HPDE6-E6E7 (cell line): ENCODE data around the gene DDX28.
A peak's percentile ranks its signal among the peaks of the same experiment; 100 is the strongest.
"Not testable (repeated sequence)": the region's sequence is repeated elsewhere in the genome, so short reads cannot be mapped to it uniquely, and the experiment has no call there.

ENCODE experiments used
- DNase-seq: peaks from one replicate; pipeline ENCODE4 v3.0.0; 2011; ENCODE audit warnings: missing footprints; ENCODE audit errors: extremely low spot score

DDX28 gene

DNA sequence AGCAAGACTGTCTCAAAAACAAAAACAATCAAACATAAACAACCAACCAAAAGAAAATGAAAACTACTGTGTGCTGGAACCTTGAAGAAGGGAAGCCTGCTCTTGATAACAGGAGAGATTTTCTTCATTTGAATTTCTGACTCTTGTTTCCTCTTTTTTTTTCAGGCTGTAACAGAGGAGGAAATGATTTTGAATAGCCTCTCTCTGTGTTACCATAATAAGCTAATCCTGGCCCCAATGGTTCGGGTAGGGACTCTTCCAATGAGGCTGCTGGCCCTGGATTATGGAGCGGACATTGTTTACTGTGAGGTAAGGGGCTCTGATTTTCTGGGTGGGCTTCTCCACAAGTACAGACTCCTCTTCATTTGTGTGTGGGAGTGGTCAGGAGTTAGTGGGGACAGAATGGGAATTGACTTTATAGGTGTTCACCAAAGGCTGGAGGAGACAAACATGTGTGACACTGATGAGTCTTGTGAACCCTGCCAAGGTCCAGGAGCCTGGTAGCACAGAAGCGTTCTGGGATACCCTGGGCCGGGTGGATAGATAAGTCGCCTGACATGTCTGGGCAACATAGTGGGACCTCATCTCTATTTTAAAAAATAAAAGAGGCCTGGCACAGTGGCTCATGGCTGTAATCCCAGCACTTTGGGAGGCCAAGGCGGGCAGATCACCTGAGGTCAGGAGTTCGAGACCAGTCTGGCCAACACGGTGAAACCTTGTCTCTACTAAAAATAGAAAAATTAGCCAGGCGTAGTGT, 15.0 kb upstream of the DDX28 start:
- DNase-seq, result no peak

- no peak for DNase-seq
These were observed 12.2 kb upstream of the DDX28 start for GRCh38 chr16:68035227-68035626.

- no peak for DNase-seq
These were observed 10.1 kb upstream of the DDX28 start for GRCh38 chr16:68033101-68033500.

GRCh38 chr16:68031951-68032350, 8.9 kb upstream of the DDX28 start:
- DNase-seq, result peak; percentile 89

DNA sequence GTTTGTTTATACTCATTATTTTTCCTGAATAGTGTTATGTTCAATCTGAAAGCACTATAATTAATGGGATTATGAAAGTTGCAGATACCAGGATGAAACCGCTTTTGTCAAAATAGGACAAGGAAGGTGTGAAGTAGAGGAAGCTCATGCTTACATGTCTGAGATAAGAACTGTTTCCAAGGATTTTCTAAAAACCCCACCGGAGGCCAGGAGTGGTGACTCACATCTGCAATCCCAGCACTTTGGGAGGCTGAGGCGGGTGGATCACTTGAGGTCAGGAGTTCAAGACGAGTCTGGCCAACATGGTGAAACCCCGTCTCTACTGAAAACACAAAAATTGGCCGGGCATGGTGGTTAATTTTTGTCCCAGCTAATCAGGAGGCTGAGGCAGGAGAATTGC, 7.1 kb upstream of the DDX28 start:
- DNase-seq, result not testable (repeated sequence)

- no peak for DNase-seq
These were observed 6.0 kb upstream of the DDX28 start for GRCh38 chr16:68028996-68029395.

GRCh38 chr16:68022278-68022727, 729 bp downstream of the DDX28 start:
- DNase-seq, result no peak

DNA sequence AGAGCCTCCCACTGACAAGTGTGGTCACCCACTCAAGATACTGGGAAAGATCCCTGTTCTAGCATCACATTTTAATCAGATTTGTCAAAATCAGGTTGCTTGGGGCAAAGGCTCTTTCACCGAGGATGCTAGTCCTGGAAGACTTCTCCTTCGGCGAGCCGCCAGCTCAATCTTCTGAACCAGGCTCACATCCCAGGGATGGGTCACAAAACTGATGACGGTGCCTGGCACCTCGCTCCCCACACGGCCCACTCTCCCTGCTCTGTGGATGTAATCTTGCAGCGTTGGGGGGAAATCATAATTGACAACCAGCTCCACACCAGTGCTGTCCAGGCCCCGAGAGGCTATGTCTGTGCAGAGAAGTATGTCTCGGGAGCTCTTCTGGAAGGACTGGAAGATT, 1.5 kb downstream of the DDX28 start:
- no peak for DNase-seq

DNA sequence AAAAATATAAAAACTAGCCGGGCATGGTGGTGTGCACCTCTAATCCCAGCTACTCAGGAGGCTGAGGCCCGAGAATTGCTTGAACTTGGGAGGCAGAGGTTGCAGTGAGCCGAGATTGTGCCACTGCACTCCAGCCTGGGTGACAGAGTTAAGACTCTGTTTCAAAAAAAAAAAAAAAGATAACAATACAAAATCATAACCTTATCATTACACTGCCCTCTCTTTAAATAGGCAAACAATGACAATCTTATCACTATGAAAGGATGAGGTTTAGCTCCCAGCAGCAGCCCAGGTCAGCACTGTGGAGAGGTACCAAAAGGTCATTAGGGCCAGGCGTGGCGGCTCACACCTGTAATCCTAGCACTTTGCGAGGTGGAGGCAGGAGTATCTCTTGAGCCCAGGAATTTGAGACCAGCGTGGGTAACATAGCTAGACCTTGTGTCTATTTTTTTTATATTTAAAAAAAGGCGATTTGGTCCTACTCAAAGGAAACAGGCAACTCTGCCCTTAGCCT, 3.8 kb downstream of the DDX28 start:
- DNase-seq, result no peak

DNA sequence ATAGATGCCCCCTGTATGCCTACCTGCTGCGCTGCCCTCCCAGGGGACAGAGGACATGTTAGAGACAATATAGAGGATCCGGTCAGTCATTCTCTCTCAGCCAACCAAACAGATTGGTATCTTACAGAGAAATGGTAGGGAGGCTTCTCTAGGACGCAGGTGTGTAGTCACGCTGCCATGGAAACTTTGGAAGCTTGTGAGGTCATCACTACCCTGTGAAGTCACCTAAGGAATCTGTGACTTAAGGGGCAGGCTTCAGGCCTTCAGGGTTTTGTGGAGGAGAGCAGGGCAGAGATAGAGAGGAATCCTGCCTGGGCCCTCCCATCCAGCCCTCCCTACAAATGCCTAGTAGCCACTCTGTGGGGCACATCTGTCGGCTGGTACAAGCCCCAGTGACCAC, 7.4 kb downstream of the DDX28 start, which contains the start of gene DPEP2NB:
DPEP2NB (minus strand) TSS at position 231 of the 400 bp plus-strand sequence; CDS start at position 90, 141 bp downstream.
- DNase-seq, result no peak

GRCh38 chr16:68013440-68013839, 9.6 kb downstream of the DDX28 start:
- DNase-seq, result peak; percentile 48

DNA sequence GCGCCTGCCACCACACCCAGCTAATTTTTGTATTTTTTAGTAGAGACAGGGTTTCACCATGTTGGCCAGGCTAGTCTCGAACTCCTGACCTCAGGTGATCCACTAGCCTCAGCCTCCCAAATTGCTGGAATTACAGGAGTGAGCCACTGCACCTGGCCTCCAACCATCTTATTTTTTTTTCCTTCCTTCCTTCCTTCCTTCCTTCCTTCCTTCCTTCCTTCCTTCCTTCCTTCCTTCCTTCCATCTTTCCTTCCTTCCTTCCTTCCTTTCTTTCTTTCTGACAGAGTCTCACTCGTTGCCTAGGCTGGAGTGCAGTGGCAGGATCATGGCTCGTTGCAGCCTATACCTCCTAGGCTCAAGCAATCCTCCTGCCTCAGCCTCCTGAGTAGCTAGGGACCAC, 13.2 kb downstream of the DDX28 start:
- DNase-seq, result not testable (repeated sequence)

- no peak for DNase-seq
These were observed 13.8 kb downstream of the DDX28 start for GRCh38 chr16:68009157-68009735.

- DNase-seq, result peak; percentile 90
These were observed 17.2 kb downstream of the DDX28 start for GRCh38 chr16:68005786-68006286.

DNA sequence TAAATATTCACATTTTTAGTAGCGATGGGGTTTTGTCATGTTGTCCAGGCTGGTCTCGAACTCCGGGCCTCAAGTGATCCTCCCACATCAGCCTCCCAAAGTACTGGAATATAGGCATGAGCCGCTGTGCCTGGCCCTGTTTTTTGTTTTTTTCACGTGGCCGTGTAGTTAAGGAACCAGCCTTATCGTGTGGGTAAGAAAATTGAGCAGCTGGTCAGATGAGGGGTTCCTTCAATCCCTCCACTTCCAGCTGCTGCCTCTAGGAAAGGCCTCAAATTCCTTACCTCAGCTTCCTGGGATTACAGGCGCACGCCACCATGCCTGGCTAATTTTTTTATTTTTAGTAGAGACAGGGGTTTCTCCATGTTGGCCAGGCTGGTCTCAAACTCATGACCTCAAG, 17.8 kb downstream of the DDX28 start:
- DNase-seq, result no peak

DNA sequence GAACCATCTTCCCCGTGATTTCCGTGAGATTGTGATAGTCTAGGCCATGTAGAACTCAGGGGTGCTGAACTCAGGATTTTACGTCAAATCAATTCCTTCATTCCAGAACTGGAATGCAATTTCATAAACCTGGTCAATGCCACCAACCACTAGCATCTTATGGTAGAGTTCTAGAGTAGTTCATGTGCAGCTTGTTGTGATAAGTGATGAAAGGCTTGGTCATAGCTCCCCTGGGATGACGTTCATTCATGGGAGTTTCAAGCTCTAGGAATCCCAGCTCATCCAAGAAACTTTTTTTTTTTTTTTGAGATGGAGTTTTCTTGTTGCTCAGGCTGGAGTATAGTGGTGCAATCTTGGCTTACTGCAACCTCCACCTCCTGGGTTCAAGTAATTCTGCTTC, 20.0 kb downstream of the DDX28 start:
- no peak for DNase-seq

- no peak for DNase-seq
These were observed 22.6 kb downstream of the DDX28 start for GRCh38 chr16:68000450-68000849.

GRCh38 chr16:67999985-68000384, 23.0 kb downstream of the DDX28 start:
- DNase-seq, result no peak

DNA sequence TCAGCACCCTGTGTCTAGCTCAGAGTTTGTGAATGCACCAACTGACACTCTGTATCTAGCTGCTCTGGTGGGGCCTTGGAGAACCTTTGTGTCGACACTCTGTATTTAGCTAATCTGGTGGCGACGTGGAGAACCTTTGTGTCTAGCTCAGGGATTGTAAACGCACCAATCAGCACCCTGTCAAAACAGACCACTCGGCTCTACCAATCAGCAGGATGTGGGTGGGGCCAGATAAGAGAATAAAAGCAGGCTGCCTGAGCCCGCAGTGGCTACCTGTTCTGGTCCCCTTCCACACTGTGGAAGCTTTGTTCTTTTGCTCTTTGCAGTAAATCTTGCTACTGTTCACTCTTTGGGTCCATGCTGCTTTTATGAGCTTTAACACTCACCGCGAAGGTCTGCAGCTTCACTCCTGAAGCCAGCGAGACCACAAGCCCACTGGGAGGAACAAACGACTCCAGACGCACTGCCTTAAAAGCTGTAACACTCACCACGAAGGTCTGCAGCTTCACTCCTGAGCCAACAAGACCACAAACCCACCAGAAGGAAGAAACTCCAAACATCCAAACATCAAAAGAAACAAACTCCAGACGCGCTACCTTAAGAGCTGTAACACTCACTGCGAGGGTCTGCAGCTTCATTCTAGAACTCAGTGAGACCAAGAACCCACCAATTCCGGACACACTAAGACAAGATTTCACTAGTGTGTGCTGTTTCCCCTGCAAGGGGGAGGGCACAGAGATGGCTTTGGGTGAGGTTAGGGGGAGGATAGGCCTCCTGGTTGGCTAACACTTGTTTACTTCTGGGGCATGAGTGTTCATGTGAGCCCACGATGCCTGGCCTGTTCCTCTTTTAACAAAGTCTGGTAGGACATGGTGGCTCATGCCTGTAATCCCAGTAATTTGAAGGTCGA, 24.0 kb downstream of the DDX28 start, which contains the start of gene DPEP2:
DPEP2 (minus strand) TSS at position 706 of the 910 bp plus-strand sequence. CDS start 6,272 bp downstream, outside the sequence.
- DNase-seq, result not testable (repeated sequence)

DNA sequence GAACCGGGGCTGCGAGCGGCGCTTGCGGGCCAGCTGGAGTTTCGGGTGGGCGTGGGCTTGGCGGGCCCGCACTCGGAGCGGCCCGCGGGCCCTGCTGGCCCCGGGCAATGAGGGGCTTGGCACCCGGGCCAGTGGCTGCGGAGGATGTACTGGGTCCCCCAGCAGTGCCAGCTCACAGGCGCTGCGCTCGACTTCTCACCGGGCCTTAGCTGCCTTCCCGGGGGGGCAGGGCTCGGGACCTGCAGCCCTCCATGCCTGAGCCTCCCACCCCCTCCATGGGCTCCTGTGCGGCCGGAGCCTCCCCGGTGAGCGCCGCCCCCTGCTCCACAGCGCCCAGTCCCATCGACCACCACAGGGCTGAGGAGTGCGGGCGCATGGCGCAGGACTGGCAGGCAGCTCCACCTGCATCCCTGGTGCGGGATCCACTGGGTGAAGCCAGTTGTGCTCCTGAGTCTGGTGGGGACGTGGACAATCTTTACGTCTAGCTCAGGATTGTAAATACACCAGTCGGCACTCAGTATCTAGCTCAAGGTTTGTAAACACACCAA, 24.7 kb downstream of the DDX28 start:
- DNase-seq, result not testable (repeated sequence)

GRCh38 chr16:67996666-67997065, 26.4 kb downstream of the DDX28 start:
- no peak for DNase-seq
